SK-N-SH treated with all-trans-retinoic acid at 6 μM for 48 hours (cell line): ENCODE data around the gene TDRD12.

Experiments used
- ATAC-seq: fragments of 200-7000 bp; cut with Tn5 transposase; 3 replicates; pipeline ENCODE4 v1.9.1; 2020; ENCODE audit warnings: mild to moderate bottlenecking, moderate library complexity
- BACH2 ChIP-seq: fragments of 250-450 bp; sonication (Bioruptor Pico); IDR thresholded peaks from 2 replicates; pipeline ENCODE4 v1.9.0; 2021; ENCODE audit warnings: mild to moderate bottlenecking, borderline replicate concordance
- CSDC2 ChIP-seq: fragments of 250-450 bp; sonication (Bioruptor Pico); IDR thresholded peaks from 2 replicates; pipeline ENCODE4 v1.5.0; 2020; ENCODE audit warnings: mild to moderate bottlenecking, moderate library complexity
- ESRRG ChIP-seq: fragments of 250-450 bp; sonication (Bioruptor Pico); IDR thresholded peaks from 2 replicates; pipeline ENCODE4 v1.6.1; 2021; ENCODE audit warnings: mild to moderate bottlenecking
- GLIS3 ChIP-seq: fragments of 250-450 bp; sonication (Bioruptor Pico); IDR thresholded peaks from 2 replicates; pipeline ENCODE4 v1.5.0; 2020; ENCODE audit warnings: mild to moderate bottlenecking, moderate library complexity
- ISL1 ChIP-seq: fragments of 250-450 bp; sonication (Bioruptor Pico); IDR thresholded peaks from 2 replicates; pipeline ENCODE4 v2.1.2; 2022; ENCODE audit warnings: mild to moderate bottlenecking, moderate library complexity
- OSR1 ChIP-seq: fragments of 250-450 bp; sonication (Bioruptor Pico); IDR thresholded peaks from 2 replicates; pipeline ENCODE4 v1.8.0; 2022; ENCODE audit warnings: moderate library complexity, mild to moderate bottlenecking, inconsistent platforms
- PPARA ChIP-seq: fragments of 250-450 bp; sonication (Bioruptor Pico); IDR thresholded peaks from 2 replicates; pipeline ENCODE4 v1.5.0; 2020; ENCODE audit warnings: mild to moderate bottlenecking, borderline replicate concordance
- RARB ChIP-seq: fragments of 250-450 bp; sonication (Bioruptor Pico); IDR thresholded peaks from 2 replicates; pipeline ENCODE4 v1.8.0; 2021; ENCODE audit warnings: mild to moderate bottlenecking, moderate library complexity
- SNAI2 ChIP-seq: fragments of 250-450 bp; sonication (Bioruptor Pico); IDR thresholded peaks from 2 replicates; pipeline ENCODE4 v1.5.0; 2020; ENCODE audit warnings: mild to moderate bottlenecking, moderate library complexity
- TCF4 ChIP-seq: fragments of 250-450 bp; sonication (Bioruptor Pico); IDR thresholded peaks from 2 replicates; pipeline ENCODE4 v1.8.0; 2021; ENCODE audit warnings: mild to moderate bottlenecking, moderate library complexity, borderline replicate concordance
- TOX ChIP-seq: fragments of 250-450 bp; sonication (Bioruptor Pico); IDR thresholded peaks from 2 replicates; pipeline ENCODE4 v1.8.0; 2021; ENCODE audit warnings: mild to moderate bottlenecking, moderate library complexity, borderline replicate concordance
- ZC3H10 ChIP-seq: fragments of 250-450 bp; sonication (Bioruptor Pico); IDR thresholded peaks from 2 replicates; pipeline ENCODE4 v1.5.1; 2021; ENCODE audit warnings: mild to moderate bottlenecking, moderate library complexity
- ZFP3 ChIP-seq: fragments of 250-450 bp; sonication (Bioruptor Pico); IDR thresholded peaks from 2 replicates; pipeline ENCODE4 v1.5.0; 2020; ENCODE audit warnings: mild to moderate bottlenecking, moderate library complexity
- ZFP30 ChIP-seq: fragments of 450-650 bp; formaldehyde crosslinking; IDR thresholded peaks from 2 replicates; pipeline ENCODE4 v1.5.0; 2022; ENCODE audit warnings: mild to moderate bottlenecking, moderate library complexity
- ZNF565 ChIP-seq: fragments of 450-650 bp; formaldehyde crosslinking; conservative IDR thresholded peaks from 2 replicates; pipeline ENCODE4 v1.5.0; 2020; ENCODE audit warnings: low read depth, mild to moderate bottlenecking, moderate library complexity
- ZNF70 ChIP-seq: fragments of 450-650 bp; formaldehyde crosslinking; IDR thresholded peaks from 2 replicates; pipeline ENCODE4 v1.5.0; 2020; ENCODE audit warnings: mild to moderate bottlenecking, moderate library complexity
- ZNF8 ChIP-seq: fragments of 450-650 bp; formaldehyde crosslinking; IDR thresholded peaks from 2 replicates; pipeline ENCODE4 v1.5.0; 2020; ENCODE audit warnings: mild to moderate bottlenecking, moderate library complexity
- TF ChIP-seq, protein P1 (sequence below): fragments of 250-450 bp; sonication (Bioruptor Pico); IDR thresholded peaks from 2 replicates; pipeline ENCODE4 v1.5.1; 2021; ENCODE audit warnings: mild to moderate bottlenecking, moderate library complexity
- TF ChIP-seq, protein P2 (sequence below): fragments of 250-450 bp; sonication (Bioruptor Pico); IDR thresholded peaks from 2 replicates; pipeline ENCODE4 v1.5.0; 2020; ENCODE audit warnings: mild to moderate bottlenecking, moderate library complexity
- TF ChIP-seq, protein P3 (sequence below): fragments of 250-450 bp; sonication (Bioruptor Pico); IDR thresholded peaks from 2 replicates; pipeline ENCODE4 v1.5.1; 2020; ENCODE audit warnings: low read depth, mild to moderate bottlenecking, moderate library complexity
- TF ChIP-seq, protein P4 (sequence below): fragments of 250-450 bp; sonication (Bioruptor Pico); IDR thresholded peaks from 2 replicates; pipeline ENCODE4 v1.8.0; 2020; ENCODE audit warnings: mild to moderate bottlenecking, moderate library complexity, borderline replicate concordance
- TF ChIP-seq, protein P5 (sequence below): fragments of 250-450 bp; sonication (Bioruptor Pico); IDR thresholded peaks from 2 replicates; pipeline ENCODE4 v1.8.0; 2021; ENCODE audit warnings: low read depth, mild to moderate bottlenecking, moderate library complexity, borderline replicate concordance

The TDRD12 gene

DNA sequence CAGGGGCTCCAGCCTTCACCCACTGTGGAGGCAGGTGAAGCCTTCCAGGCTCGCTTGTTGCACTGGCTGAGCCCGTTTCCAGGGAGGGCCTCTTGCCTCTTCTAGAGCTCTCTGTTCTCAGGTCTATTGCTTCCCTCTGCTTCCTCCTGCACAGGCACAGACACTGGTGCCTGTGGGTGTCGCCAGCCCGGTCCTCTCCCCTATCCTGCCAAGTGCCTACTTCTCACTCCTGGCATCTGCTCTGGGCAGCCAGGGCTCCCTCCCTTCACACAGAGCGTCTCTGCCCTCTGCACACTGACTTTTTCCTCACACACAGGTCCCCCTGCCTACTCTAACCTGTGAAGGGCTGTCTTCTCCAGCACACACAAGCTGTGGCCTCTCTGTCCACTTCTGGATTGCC lies 89.7 kb downstream of the TDRD12 start:
- TF ChIP-seq, protein P1, sequence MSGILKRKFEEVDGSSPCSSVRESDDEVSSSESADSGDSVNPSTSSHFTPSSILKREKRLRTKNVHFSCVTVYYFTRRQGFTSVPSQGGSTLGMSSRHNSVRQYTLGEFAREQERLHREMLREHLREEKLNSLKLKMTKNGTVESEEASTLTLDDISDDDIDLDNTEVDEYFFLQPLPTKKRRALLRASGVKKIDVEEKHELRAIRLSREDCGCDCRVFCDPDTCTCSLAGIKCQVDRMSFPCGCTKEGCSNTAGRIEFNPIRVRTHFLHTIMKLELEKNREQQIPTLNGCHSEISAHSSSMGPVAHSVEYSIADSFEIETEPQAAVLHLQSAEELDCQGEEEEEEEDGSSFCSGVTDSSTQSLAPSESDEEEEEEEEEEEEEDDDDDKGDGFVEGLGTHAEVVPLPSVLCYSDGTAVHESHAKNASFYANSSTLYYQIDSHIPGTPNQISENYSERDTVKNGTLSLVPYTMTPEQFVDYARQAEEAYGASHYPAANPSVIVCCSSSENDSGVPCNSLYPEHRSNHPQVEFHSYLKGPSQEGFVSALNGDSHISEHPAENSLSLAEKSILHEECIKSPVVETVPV (CRISPR knock-in tag): no peak
- TF ChIP-seq ISL1 (CRISPR knock-in tag) (no peak), ZNF70 (no peak), ZC3H10 (CRISPR knock-in tag) (no peak), OSR1 (no peak), PPARA (CRISPR knock-in tag) (no peak), SNAI2 (CRISPR knock-in tag) (no peak), RARB (CRISPR knock-in tag) (no peak), CSDC2 (CRISPR knock-in tag) (no peak), ESRRG (CRISPR knock-in tag) (no peak), BACH2 (CRISPR knock-in tag) (no peak), TCF4 (CRISPR knock-in tag) (no peak), TOX (no peak), GLIS3 (CRISPR knock-in tag) (no peak), ZNF8 (no peak)
- TF ChIP-seq, protein P2, sequence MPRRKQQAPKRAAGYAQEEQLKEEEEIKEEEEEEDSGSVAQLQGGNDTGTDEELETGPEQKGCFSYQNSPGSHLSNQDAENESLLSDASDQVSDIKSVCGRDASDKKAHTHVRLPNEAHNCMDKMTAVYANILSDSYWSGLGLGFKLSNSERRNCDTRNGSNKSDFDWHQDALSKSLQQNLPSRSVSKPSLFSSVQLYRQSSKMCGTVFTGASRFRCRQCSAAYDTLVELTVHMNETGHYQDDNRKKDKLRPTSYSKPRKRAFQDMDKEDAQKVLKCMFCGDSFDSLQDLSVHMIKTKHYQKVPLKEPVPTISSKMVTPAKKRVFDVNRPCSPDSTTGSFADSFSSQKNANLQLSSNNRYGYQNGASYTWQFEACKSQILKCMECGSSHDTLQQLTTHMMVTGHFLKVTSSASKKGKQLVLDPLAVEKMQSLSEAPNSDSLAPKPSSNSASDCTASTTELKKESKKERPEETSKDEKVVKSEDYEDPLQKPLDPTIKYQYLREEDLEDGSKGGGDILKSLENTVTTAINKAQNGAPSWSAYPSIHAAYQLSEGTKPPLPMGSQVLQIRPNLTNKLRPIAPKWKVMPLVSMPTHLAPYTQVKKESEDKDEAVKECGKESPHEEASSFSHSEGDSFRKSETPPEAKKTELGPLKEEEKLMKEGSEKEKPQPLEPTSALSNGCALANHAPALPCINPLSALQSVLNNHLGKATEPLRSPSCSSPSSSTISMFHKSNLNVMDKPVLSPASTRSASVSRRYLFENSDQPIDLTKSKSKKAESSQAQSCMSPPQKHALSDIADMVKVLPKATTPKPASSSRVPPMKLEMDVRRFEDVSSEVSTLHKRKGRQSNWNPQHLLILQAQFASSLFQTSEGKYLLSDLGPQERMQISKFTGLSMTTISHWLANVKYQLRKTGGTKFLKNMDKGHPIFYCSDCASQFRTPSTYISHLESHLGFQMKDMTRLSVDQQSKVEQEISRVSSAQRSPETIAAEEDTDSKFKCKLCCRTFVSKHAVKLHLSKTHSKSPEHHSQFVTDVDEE: no peak
- TF ChIP-seq, protein P3, sequence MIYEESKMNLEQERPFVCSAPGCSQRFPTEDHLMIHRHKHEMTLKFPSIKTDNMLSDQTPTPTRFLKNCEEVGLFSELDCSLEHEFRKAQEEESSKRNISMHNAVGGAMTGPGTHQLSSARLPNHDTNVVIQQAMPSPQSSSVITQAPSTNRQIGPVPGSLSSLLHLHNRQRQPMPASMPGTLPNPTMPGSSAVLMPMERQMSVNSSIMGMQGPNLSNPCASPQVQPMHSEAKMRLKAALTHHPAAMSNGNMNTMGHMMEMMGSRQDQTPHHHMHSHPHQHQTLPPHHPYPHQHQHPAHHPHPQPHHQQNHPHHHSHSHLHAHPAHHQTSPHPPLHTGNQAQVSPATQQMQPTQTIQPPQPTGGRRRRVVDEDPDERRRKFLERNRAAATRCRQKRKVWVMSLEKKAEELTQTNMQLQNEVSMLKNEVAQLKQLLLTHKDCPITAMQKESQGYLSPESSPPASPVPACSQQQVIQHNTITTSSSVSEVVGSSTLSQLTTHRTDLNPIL (CRISPR knock-in tag): no peak
- TF ChIP-seq, protein P4, sequence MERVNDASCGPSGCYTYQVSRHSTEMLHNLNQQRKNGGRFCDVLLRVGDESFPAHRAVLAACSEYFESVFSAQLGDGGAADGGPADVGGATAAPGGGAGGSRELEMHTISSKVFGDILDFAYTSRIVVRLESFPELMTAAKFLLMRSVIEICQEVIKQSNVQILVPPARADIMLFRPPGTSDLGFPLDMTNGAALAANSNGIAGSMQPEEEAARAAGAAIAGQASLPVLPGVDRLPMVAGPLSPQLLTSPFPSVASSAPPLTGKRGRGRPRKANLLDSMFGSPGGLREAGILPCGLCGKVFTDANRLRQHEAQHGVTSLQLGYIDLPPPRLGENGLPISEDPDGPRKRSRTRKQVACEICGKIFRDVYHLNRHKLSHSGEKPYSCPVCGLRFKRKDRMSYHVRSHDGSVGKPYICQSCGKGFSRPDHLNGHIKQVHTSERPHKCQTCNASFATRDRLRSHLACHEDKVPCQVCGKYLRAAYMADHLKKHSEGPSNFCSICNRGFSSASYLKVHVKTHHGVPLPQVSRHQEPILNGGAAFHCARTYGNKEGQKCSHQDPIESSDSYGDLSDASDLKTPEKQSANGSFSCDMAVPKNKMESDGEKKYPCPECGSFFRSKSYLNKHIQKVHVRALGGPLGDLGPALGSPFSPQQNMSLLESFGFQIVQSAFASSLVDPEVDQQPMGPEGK (CRISPR knock-in tag): no peak
- peak; percentile 63 for ATAC-seq

DNA sequence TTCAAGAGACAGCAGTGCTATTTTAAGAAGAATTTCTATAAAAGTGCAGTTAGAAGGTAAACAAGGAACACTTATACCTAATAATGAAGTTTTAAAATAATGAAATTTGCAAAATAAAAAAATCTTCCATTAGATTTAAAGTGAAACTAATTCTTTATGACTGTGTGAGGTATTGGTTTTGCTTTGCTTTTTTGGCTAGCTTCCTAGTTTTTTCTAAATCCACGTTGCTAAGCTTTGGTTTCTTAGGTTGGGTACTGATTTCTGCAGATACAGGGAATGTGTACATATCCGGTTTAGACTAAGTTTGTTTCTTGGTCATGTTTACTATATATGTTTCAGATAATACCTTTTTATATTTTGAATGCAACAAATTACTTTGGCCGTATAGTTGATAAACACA lies 90.2 kb downstream of the TDRD12 start:
- ATAC-seq: no peak
- TF ChIP-seq ZNF565 (CRISPR knock-in tag) (no peak), RARB (CRISPR knock-in tag) (no peak), CSDC2 (CRISPR knock-in tag) (no peak), ESRRG (CRISPR knock-in tag) (no peak), TOX (no peak), GLIS3 (CRISPR knock-in tag) (no peak), BACH2 (CRISPR knock-in tag) (no peak), PPARA (CRISPR knock-in tag) (no peak), ZC3H10 (CRISPR knock-in tag) (no peak), ZNF8 (no peak), TCF4 (CRISPR knock-in tag) (no peak), ZFP30 (no peak), ZNF70 (no peak), SNAI2 (CRISPR knock-in tag) (no peak), ZFP3 (CRISPR knock-in tag) (no peak)
- TF ChIP-seq, protein P5, sequence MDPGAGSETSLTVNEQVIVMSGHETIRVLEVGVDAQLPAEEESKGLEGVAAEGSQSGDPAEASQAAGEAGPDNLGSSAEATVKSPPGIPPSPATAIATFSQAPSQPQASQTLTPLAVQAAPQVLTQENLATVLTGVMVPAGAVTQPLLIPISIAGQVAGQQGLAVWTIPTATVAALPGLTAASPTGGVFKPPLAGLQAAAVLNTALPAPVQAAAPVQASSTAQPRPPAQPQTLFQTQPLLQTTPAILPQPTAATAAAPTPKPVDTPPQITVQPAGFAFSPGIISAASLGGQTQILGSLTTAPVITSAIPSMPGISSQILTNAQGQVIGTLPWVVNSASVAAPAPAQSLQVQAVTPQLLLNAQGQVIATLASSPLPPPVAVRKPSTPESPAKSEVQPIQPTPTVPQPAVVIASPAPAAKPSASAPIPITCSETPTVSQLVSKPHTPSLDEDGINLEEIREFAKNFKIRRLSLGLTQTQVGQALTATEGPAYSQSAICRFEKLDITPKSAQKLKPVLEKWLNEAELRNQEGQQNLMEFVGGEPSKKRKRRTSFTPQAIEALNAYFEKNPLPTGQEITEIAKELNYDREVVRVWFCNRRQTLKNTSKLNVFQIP: no peak
- TF ChIP-seq, protein P2: no peak
- TF ChIP-seq, protein P4 (CRISPR knock-in tag): no peak
